PFSK-1 (cell line): ENCODE data around the gene C11orf21.

Source experiments
- FOXP2 ChIP-seq: optimal IDR thresholded peaks from 2 replicates; pipeline ENCODE3; 2011; ENCODE audit warnings: borderline replicate concordance, control low read depth, inconsistent platforms; ENCODE audit not compliant: insufficient read depth; ENCODE audit errors: extremely low read length, extremely low read depth
- POLR2AphosphoS5 ChIP-seq: IDR thresholded peaks from 2 replicates; pipeline ENCODE4 v1.6.1; 2012; ENCODE audit warnings: low read depth, mild to moderate bottlenecking, control low read depth, low read length, moderate library complexity
- REST ChIP-seq, 2 experiments: IDR thresholded peaks; 2 replicates each; pipeline versions ENCODE4 v1.6.1 to v1.8.0; 2011 to 2012; ENCODE audit warnings: low read depth in 2 of 2, low read length in 2 of 2, control low read depth in 1 of 2, inconsistent platforms in 1 of 2, mild to moderate bottlenecking in 1 of 2, moderate library complexity in 1 of 2; ENCODE audit not compliant: insufficient read depth in 1 of 2
- SIN3A ChIP-seq: IDR thresholded peaks from 2 replicates; pipeline ENCODE4 v1.6.1; 2012; ENCODE audit warnings: mild to moderate bottlenecking, low read length, moderate library complexity, borderline replicate concordance; ENCODE audit not compliant: insufficient read depth
- TAF1 ChIP-seq: IDR thresholded peaks from 2 replicates; pipeline ENCODE4 v1.6.1; 2012; ENCODE audit warnings: low read length, control low read depth, borderline replicate concordance; ENCODE audit not compliant: insufficient read depth

The C11orf21 gene

GRCh38 chr11:2259466-2259830, 42.3 kb downstream of the C11orf21 start:
- TF ChIP-seq POLR2AphosphoS5 (no peak), TAF1 (no peak), REST (IDR thresholded peaks at IDR 0.05; ENCODE audit: insufficient read depth in 1 of 2, low read depth in 2 of 2, low read length in 2 of 2) (no peak), SIN3A (no peak), FOXP2 (no peak)

GRCh38 chr11:2258501-2259465, 42.9 kb downstream of the C11orf21 start:
- TF ChIP-seq SIN3A (no peak), REST (IDR thresholded peaks at IDR 0.05; ENCODE audit: insufficient read depth in 1 of 2, low read depth in 2 of 2, low read length in 2 of 2) (no peak)

GRCh38 chr11:2256951-2257700, 44.6 kb downstream of the C11orf21 start:
- TF ChIP-seq SIN3A (no peak), REST (IDR thresholded peaks at IDR 0.05; ENCODE audit: insufficient read depth in 1 of 2, low read depth in 2 of 2, low read length in 2 of 2) (no peak), FOXP2 (no peak), POLR2AphosphoS5 (no peak)

GRCh38 chr11:2256293-2256913, 45.3 kb downstream of the C11orf21 start:
- TF ChIP-seq TAF1, result no peak
- TF ChIP-seq SIN3A, result no peak
- TF ChIP-seq REST (IDR thresholded peaks at IDR 0.05; ENCODE audit: insufficient read depth in 1 of 2, low read depth in 2 of 2, low read length in 2 of 2), result no peak
- no peak for TF ChIP-seq FOXP2
- TF ChIP-seq POLR2AphosphoS5, result no peak
